ENCODE measurements around the gene TTF1.

The TTF1 gene

GRCh38 chr9:132366481-132366880 lies 40.2 kb downstream of the TTF1 start:
- no peak for DNase-seq (ENCODE audit: low read depth in 1 of 2, low spot score in 1 of 2)

GRCh38 chr9:132365986-132366385 lies 40.7 kb downstream of the TTF1 start:
- DNase-seq (ENCODE audit: low read depth in 1 of 2, low spot score in 1 of 2): no peak

GRCh38 chr9:132364068-132364467 lies 42.6 kb downstream of the TTF1 start:
- DNase-seq (ENCODE audit: low read depth in 1 of 2, low spot score in 1 of 2): no peak

GRCh38 chr9:132357764-132358163 lies 48.9 kb downstream of the TTF1 start:
- DNase-seq (ENCODE audit: low read depth in 1 of 2, low spot score in 1 of 2): no peak

- no peak for DNase-seq (ENCODE audit: low read depth in 1 of 2, low spot score in 1 of 2)
Measured at GRCh38 chr9:132356324-132356924, 50.2 kb downstream of the TTF1 start.

GRCh38 chr9:132354637-132355355 lies 51.8 kb downstream of the TTF1 start, which contains the start of gene SETX:
TSS of gene SETX (minus strand) at chr9:132354986. CDS start at chr9:132349428, 5,558 bp downstream.
- peak; percentile 91 to 98 for DNase-seq (ENCODE audit: low read depth in 1 of 2, low spot score in 1 of 2)

- DNase-seq (ENCODE audit: low read depth in 1 of 2, low spot score in 1 of 2): no peak
Measured at GRCh38 chr9:132351404-132352045, 55.1 kb downstream of the TTF1 start.

- DNase-seq (ENCODE audit: low read depth in 1 of 2, low spot score in 1 of 2): no peak
Measured at GRCh38 chr9:132350861-132351315, 55.8 kb downstream of the TTF1 start.

- DNase-seq (ENCODE audit: low read depth in 1 of 2, low spot score in 1 of 2): no peak
Measured at GRCh38 chr9:132348676-132349075, 58.0 kb downstream of the TTF1 start.

- DNase-seq (ENCODE audit: low read depth in 1 of 2, low spot score in 1 of 2): no peak
Measured at GRCh38 chr9:132346177-132346576, 60.5 kb downstream of the TTF1 start.

GRCh38 chr9:132341177-132341840 lies 65.3 kb downstream of the TTF1 start:
- DNase-seq (ENCODE audit: low read depth in 1 of 2, low spot score in 1 of 2): no peak

GRCh38 chr9:132334364-132334763 lies 72.3 kb downstream of the TTF1 start:
- no peak for DNase-seq (ENCODE audit: low read depth in 1 of 2, low spot score in 1 of 2)

- no peak for DNase-seq (ENCODE audit: low read depth in 1 of 2, low spot score in 1 of 2)
Measured at GRCh38 chr9:132333556-132333955, 73.1 kb downstream of the TTF1 start.

GRCh38 chr9:132328580-132328979 lies 78.1 kb downstream of the TTF1 start:
- DNase-seq (ENCODE audit: low read depth in 1 of 2, low spot score in 1 of 2): no peak

GRCh38 chr9:132327537-132327936 lies 79.1 kb downstream of the TTF1 start:
- DNase-seq (ENCODE audit: low read depth in 1 of 2, low spot score in 1 of 2): no peak

Measured in activated T-helper 1 cell treated with anti-CD3 and anti-CD28 coated beads, Interleukin-2, amount 50 U/mL, for 16 hours (primary cell).